NB4 (cell line): Measurements from ENCODE around the gene ARHGEF25.
A peak's percentile ranks its signal among the peaks of the same experiment; 100 is the strongest.

Experiments used
- DNase-seq: peaks from one replicate; pipeline ENCODE4 v3.0.0; 2010; ENCODE audit warnings: low read depth
- H3K4me3 ChIP-seq: one replicate; pipeline ENCODE4 v1.5.1; 2011; ENCODE audit warnings: mild to moderate bottlenecking, low read depth, low read length, moderate library complexity
- CTCF ChIP-seq: IDR thresholded peaks from one replicate; pipeline ENCODE4 v1.5.1; 2012; ENCODE audit warnings: low read depth, low read length
- MAX ChIP-seq: IDR thresholded peaks from 2 replicates; pipeline ENCODE4 v1.6.1; 2011; ENCODE audit warnings: low read depth, low read length
- MYC ChIP-seq: IDR thresholded peaks from 2 replicates; pipeline ENCODE4 v1.6.1; 2011; ENCODE audit warnings: low read depth, low read length
- POLR2A ChIP-seq: IDR thresholded peaks from 2 replicates; pipeline ENCODE4 v1.6.1; 2011; ENCODE audit warnings: mild to moderate bottlenecking; ENCODE audit not compliant: insufficient read length; ENCODE audit errors: extremely low read depth

ARHGEF25 gene

DNA sequence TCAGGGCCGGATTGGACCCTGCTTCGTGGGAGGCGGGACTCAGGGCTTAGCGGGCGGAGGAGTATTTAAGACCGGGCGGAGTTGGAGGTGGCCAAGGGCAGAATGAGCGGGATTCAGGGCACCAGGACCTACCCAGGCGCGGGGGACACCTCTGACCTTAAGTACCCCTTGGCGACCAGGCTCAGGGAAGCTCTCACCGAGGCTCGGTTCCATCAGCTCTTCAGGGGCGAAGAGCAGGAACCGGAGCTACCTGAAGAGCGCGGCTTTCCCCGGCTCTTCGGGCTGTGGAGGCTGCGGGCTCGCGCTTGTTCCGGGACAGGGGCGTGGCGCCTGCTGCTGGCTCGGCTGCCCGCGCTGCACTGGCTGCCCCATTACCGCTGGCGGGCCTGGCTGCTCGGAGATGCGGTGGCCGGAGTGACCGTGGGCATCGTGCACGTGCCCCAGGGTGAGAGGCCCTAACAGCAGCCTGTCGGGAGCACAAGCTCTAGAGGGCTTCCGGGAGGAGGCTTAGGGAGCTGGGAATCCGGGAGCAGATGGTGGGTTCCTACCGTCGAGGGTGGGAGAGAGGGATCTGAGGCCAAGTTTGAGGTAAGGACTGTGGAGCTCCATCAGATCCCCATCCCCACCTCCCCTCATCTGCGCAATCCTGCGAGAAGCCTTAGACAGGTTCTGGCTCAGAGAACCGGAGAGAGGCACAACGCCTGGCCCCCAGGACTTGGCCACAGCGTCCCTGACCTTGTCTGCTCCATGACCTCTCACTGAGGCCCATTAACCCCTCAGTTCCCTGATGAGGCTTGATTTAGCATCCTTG is 8.4 kb downstream of the ARHGEF25 start:
- H3K4me3 ChIP-seq = no peak overlapping the region
- DNase-seq = no peak
- no peak for TF ChIP-seq MYC
- no peak for TF ChIP-seq POLR2A
- no peak for TF ChIP-seq MAX
- no peak for TF ChIP-seq CTCF

DNA sequence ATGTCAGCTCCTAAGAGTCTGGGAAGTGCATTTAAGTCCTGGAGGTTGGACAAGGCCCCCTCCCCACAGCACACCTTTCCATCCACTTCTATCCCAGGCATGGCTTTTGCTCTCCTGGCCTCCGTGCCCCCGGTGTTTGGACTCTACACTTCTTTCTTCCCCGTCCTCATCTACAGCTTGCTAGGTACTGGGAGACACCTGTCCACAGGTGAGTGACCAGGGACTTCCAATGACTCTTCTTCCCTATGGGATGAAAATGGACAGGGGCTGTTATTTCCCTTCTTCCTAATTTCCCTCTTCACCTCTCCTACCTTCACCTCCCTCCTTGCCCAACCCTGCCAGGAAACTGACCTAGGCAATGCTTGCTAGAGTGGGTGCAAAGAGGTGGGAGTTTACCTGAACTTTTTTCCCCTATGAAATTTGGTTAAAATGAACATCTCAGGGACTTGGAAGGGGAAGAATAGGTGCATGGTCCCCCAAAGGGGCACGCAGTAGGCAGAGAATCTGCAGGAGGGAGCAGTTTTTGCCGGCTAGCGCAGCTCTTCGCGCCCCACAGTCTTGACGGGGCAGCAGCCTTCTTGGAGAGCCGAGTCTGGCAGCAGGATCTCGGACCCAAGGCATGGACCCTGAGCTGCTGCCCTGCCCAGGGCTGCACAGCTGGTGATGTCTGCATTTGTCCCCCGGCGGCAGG is 9.2 kb downstream of the ARHGEF25 start:
- no peak for TF ChIP-seq POLR2A
- TF ChIP-seq MYC = no peak
- no peak for TF ChIP-seq MAX
- no peak for TF ChIP-seq CTCF
- no peak overlapping the region for H3K4me3 ChIP-seq
- no peak for DNase-seq

DNA sequence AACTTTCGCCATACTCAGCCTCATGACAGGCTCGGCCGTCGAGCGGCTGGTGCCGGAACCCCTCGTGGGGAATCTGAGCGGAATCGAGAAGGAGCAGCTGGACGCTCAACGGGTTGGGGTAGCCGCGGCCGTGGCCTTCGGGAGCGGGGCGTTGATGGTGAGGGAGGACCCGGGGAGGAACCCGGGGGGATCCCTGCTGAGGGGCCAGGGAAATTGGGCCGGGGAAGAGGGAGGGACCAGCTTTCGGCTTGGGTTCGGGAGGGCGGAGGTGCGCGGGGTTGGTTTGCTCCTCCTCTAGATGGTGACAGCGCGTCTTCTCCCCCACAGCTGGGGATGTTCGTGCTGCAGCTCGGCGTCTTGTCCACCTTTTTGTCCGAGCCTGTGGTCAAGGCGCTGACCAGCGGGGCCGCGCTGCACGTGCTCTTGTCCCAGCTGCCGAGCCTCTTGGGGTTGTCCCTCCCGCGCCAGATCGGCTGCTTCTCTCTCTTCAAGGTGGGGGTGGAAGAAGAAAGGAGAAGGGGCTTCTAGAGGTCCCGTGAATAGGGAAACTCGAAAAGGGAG is 9.8 kb downstream of the ARHGEF25 start:
- no peak overlapping the region for H3K4me3 ChIP-seq
- peak; percentile 41 for DNase-seq
- no peak for TF ChIP-seq MYC
- no peak for TF ChIP-seq MAX
- TF ChIP-seq CTCF = no peak
- TF ChIP-seq POLR2A = no peak

GRCh38 chr12:57621497-57622292 is 10.5 kb downstream of the ARHGEF25 start:
- peak; percentile 59 for DNase-seq
- no peak overlapping the region for H3K4me3 ChIP-seq
- peak; percentile 84 for TF ChIP-seq CTCF
- no peak for TF ChIP-seq MYC

DNA sequence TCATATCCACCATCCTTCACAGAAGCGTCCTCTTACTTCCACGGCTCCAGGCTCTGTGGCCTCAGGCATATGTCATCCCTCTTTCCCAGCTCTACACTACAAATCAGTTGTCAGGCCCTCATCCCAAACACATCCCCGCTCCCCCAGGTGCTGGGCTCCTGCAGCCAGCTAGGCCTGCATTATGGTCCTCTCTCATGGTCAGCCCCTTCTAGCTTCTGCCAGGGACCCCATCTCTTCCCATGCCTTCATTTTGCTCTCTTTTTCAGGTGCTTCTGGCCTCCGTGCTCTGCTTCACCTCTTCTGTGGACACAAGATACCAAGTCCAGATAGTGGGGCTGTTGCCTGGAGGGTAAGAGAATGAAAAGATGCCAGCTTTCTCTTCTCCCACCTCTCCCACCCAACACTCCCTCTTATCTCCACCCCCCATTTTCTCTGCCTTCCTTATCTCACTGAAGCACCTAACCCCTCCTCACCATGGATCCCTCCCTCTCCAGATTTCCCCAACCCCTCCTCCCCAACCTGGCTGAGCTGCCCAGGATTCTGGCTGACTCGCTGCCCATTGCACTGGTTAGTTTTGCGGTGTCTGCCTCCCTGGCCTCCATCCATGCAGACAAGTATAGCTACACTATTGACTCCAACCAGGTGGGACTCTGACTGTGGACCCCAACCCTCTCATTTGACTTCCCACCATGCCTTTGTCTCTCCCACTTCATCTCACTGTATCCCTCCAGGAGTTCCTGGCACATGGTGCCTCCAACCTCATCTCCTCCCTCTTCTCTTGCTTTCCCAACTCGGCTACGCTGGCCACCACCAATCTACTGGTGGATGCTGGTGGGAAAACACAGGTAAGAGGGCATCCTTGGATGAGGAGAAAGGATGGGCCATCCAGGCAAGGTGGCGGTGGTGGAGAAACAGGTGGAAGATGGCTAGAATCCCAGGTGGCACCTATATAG is 11.3 kb downstream of the ARHGEF25 start:
- no peak for DNase-seq
- no peak for TF ChIP-seq MYC
- TF ChIP-seq POLR2A = no peak
- no peak for TF ChIP-seq CTCF
- no peak for TF ChIP-seq MAX

More for the DNA sequence above, 11.3 kb downstream of the ARHGEF25 start:
- no peak overlapping the region for H3K4me3 ChIP-seq
